Measurements from ENCODE around the gene PLEKHA7.

The PLEKHA7 gene

GRCh38 chr11:16795146-16795545 lies 219.1 kb downstream of the PLEKHA7 start:
- H3K27ac ChIP-seq: no peak overlapping the region
- TF ChIP-seq ZFX (IDR thresholded peaks at IDR 0.05; ENCODE audit: borderline replicate concordance): no peak
- TF ChIP-seq, protein P1, sequence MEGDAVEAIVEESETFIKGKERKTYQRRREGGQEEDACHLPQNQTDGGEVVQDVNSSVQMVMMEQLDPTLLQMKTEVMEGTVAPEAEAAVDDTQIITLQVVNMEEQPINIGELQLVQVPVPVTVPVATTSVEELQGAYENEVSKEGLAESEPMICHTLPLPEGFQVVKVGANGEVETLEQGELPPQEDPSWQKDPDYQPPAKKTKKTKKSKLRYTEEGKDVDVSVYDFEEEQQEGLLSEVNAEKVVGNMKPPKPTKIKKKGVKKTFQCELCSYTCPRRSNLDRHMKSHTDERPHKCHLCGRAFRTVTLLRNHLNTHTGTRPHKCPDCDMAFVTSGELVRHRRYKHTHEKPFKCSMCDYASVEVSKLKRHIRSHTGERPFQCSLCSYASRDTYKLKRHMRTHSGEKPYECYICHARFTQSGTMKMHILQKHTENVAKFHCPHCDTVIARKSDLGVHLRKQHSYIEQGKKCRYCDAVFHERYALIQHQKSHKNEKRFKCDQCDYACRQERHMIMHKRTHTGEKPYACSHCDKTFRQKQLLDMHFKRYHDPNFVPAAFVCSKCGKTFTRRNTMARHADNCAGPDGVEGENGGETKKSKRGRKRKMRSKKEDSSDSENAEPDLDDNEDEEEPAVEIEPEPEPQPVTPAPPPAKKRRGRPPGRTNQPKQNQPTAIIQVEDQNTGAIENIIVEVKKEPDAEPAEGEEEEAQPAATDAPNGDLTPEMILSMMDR (IDR thresholded peaks at IDR 0.05): no peak

DNA sequence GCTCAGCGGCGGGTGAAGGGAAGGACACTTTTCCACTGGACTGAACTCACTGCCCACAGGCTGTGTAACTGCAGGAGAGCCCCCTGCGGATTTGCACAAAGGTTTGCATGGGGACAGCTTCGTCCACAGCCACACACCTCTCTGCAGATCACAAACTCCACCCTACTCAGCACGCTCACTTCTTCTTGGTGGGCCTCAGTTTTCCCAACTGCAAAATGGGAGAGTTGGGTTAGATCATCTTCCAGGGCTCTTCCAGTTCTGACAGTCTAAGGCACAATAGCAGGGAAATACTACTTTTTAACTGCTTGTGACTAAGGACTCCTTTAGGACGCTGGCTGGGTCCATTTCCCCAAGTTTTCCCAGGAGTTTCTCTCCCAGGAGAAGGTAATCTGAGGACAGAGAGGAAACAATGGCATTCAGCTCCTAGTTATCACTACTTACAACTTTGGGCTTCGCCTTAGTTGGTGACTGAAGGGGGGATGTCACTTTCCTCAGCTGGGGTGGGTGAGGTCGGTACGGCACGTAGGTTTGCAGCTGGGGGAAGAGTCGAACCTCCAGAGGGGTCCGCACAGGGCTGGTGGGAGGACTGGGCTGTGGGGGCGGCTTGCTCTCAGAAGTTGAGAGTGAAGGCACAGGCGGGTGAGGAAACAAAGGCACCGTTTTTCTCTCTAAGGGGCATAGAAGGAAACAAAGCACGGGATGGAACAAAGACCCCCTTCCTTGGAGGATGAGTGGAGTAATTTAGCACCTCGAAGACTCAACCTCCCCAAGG lies 220.0 kb downstream of the PLEKHA7 start:
- TF ChIP-seq, protein P1 (IDR thresholded peaks at IDR 0.05): no peak
- no peak for TF ChIP-seq ZFX (IDR thresholded peaks at IDR 0.05; ENCODE audit: borderline replicate concordance)
- no peak overlapping the region for H3K27ac ChIP-seq

DNA sequence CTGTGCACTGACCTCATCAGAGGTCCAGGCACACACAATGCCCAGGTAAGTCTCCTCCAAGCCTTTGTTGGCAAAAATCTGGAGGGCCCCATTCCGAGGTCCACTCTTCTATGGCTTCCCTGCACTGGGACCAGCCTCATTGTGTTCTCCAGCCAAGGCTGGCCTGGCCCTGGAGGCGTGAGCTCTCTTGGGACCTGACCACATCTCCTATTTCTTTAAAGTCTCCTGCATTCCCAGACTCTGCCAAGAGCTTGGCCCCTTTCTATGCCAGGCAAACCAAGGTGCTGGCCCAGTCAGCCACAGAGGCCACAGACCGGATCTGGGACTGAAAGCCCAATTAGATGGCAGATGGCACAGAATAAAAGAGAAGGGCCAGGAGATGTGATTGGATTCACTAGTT lies 220.7 kb downstream of the PLEKHA7 start:
- TF ChIP-seq ZFX (IDR thresholded peaks at IDR 0.05; ENCODE audit: borderline replicate concordance): no peak
- TF ChIP-seq, protein P1 (IDR thresholded peaks at IDR 0.05): no peak
- H3K27ac ChIP-seq: no peak overlapping the region

DNA sequence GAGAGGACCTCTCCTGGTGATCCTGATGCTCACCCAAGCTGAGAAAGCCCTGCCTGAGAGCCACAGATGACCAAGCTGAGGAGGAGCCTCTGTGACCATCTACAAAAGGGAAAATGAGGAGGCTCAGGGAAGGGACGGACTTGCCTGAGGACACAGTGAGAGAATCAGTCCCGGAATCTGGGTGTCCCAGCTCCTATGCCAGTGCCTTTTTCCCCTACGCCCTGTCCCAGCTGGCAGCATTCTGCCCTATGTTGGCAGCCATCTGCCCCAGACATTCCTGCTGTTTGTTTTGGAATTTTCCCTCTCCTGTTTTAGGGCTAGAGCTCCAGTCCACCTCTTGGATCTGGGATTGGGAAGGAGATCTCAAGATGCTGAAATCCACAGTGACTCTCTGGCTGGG lies 221.2 kb downstream of the PLEKHA7 start:
- H3K27ac ChIP-seq: no peak overlapping the region
- TF ChIP-seq, protein P1 (IDR thresholded peaks at IDR 0.05): no peak
- no peak for TF ChIP-seq ZFX (IDR thresholded peaks at IDR 0.05; ENCODE audit: borderline replicate concordance)

- H3K27ac ChIP-seq: no peak overlapping the region
- TF ChIP-seq, protein P1 (IDR thresholded peaks at IDR 0.05): no peak
- TF ChIP-seq ZFX (IDR thresholded peaks at IDR 0.05; ENCODE audit: borderline replicate concordance): no peak
These were observed 221.8 kb downstream of the PLEKHA7 start for GRCh38 chr11:16792426-16792825.

GRCh38 chr11:16791191-16791961 lies 222.8 kb downstream of the PLEKHA7 start:
- TF ChIP-seq ZFX (IDR thresholded peaks at IDR 0.05; ENCODE audit: borderline replicate concordance): no peak
- TF ChIP-seq, protein P1 (IDR thresholded peaks at IDR 0.05): no peak
- no peak overlapping the region for H3K27ac ChIP-seq
